ENCODE measurements around the gene KLHDC8B. TPM values are rescaled to one million over a fixed set of nuclear protein-coding genes. Genes with fewer than 3 reads are reported as not detected.

KLHDC8B gene
- total RNA-seq, 1 experiment from 2014 or later: 21.5 TPM

DNA sequence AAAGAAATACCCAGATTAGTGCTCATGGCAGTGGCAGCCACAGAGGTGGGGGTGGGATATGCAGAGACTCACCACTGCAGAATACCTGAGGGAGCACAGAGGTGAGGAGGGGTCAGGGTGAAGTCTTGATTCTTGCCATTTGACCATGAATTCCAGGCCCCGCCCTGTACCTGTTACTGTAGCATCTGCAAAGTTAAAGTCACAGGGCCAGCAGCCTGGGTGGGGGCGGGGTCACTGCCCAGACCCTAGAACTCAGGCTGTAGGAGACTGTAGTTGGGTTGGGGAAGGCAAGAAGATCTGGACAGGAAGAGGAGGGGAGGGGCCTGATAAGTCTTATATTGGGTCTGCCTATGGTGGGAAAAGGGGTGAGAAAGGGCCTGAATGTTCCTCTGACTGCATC lies 19.8 kb upstream of the KLHDC8B start (continued):
- TF ChIP-seq, protein P1, sequence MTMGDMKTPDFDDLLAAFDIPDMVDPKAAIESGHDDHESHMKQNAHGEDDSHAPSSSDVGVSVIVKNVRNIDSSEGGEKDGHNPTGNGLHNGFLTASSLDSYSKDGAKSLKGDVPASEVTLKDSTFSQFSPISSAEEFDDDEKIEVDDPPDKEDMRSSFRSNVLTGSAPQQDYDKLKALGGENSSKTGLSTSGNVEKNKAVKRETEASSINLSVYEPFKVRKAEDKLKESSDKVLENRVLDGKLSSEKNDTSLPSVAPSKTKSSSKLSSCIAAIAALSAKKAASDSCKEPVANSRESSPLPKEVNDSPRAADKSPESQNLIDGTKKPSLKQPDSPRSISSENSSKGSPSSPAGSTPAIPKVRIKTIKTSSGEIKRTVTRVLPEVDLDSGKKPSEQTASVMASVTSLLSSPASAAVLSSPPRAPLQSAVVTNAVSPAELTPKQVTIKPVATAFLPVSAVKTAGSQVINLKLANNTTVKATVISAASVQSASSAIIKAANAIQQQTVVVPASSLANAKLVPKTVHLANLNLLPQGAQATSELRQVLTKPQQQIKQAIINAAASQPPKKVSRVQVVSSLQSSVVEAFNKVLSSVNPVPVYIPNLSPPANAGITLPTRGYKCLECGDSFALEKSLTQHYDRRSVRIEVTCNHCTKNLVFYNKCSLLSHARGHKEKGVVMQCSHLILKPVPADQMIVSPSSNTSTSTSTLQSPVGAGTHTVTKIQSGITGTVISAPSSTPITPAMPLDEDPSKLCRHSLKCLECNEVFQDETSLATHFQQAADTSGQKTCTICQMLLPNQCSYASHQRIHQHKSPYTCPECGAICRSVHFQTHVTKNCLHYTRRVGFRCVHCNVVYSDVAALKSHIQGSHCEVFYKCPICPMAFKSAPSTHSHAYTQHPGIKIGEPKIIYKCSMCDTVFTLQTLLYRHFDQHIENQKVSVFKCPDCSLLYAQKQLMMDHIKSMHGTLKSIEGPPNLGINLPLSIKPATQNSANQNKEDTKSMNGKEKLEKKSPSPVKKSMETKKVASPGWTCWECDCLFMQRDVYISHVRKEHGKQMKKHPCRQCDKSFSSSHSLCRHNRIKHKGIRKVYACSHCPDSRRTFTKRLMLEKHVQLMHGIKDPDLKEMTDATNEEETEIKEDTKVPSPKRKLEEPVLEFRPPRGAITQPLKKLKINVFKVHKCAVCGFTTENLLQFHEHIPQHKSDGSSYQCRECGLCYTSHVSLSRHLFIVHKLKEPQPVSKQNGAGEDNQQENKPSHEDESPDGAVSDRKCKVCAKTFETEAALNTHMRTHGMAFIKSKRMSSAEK (CRISPR knock-in tag; IDR thresholded peaks at IDR 0.05; ENCODE audit: borderline replicate concordance): no peak
- TF ChIP-seq ZNF317 (CRISPR knock-in tag; IDR thresholded peaks at IDR 0.05; ENCODE audit: borderline replicate concordance, low read depth) (no peak), OVOL2 (CRISPR knock-in tag; IDR thresholded peaks at IDR 0.05; ENCODE audit: borderline replicate concordance) (no peak), RORB (CRISPR knock-in tag; IDR thresholded peaks at IDR 0.05) (no peak), ZNF232 (CRISPR knock-in tag; IDR thresholded peaks at IDR 0.05) (no peak), SOX15 (CRISPR knock-in tag; IDR thresholded peaks at IDR 0.05) (no peak), TP53 (CRISPR knock-in tag; IDR thresholded peaks at IDR 0.05) (no peak), NR3C1 (CRISPR knock-in tag; conservative IDR thresholded peaks at IDR 0.05; ENCODE audit: low read depth) (no peak), MYBL2 (CRISPR knock-in tag; IDR thresholded peaks at IDR 0.05) (no peak), IRF2 (CRISPR knock-in tag; IDR thresholded peaks at IDR 0.05; ENCODE audit: borderline replicate concordance, low read depth) (no peak)
- TF ChIP-seq, protein P2, sequence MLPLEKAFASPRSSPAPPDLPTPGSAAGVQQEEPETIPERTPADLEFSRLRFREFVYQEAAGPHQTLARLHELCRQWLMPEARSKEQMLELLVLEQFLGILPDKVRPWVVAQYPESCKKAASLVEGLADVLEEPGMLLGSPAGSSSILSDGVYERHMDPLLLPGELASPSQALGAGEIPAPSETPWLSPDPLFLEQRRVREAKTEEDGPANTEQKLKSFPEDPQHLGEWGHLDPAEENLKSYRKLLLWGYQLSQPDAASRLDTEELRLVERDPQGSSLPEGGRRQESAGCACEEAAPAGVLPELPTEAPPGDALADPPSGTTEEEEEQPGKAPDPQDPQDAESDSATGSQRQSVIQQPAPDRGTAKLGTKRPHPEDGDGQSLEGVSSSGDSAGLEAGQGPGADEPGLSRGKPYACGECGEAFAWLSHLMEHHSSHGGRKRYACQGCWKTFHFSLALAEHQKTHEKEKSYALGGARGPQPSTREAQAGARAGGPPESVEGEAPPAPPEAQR (CRISPR knock-in tag; IDR thresholded peaks at IDR 0.05): no peak

- no peak overlapping the region for H3K27ac Mint-ChIP-seq
- ATAC-seq (no peak), DNase-seq (ENCODE audit: low spot score) (no peak)
- ChIA-PET CTCF (interaction anchor here (0.5 to 0.9 kb wide), 2 partner anchors 18 to 519 kb away, joined by 3 to 5 read pairs; partner anchors contain the start of gene KLHDC8B), POLR2A (no interaction called here)
- peaks cover 53% of the 10 kb centered on the region for H3K27me3 Mint-ChIP-seq (ENCODE audit: low read depth)
- H3K36me3 Mint-ChIP-seq: no peaks in the 10 kb centered on the region
- no peak overlapping the region for H3K4me3 Mint-ChIP-seq
- H3K4me1 Mint-ChIP-seq: peaks cover 4% of the 10 kb centered on the region; the same call in 1 of the 2 replicates
- H3K9me3 Mint-ChIP-seq: no peaks in the 10 kb centered on the region
- TF ChIP-seq, protein P3, sequence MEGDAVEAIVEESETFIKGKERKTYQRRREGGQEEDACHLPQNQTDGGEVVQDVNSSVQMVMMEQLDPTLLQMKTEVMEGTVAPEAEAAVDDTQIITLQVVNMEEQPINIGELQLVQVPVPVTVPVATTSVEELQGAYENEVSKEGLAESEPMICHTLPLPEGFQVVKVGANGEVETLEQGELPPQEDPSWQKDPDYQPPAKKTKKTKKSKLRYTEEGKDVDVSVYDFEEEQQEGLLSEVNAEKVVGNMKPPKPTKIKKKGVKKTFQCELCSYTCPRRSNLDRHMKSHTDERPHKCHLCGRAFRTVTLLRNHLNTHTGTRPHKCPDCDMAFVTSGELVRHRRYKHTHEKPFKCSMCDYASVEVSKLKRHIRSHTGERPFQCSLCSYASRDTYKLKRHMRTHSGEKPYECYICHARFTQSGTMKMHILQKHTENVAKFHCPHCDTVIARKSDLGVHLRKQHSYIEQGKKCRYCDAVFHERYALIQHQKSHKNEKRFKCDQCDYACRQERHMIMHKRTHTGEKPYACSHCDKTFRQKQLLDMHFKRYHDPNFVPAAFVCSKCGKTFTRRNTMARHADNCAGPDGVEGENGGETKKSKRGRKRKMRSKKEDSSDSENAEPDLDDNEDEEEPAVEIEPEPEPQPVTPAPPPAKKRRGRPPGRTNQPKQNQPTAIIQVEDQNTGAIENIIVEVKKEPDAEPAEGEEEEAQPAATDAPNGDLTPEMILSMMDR (IDR thresholded peaks at IDR 0.05): no peak
- TF ChIP-seq MXD4 (CRISPR knock-in tag; IDR thresholded peaks at IDR 0.05; ENCODE audit: borderline replicate concordance) (no peak), GRHL2 (CRISPR knock-in tag; IDR thresholded peaks at IDR 0.05; ENCODE audit: insufficient replicate concordance, severe bottlenecking) (no peak), ZNF416 (CRISPR knock-in tag; IDR thresholded peaks at IDR 0.05) (no peak), NR3C1 (CRISPR knock-in tag; conservative IDR thresholded peaks at IDR 0.05; ENCODE audit: low read depth) (no peak), PRRX2 (CRISPR knock-in tag; IDR thresholded peaks at IDR 0.05) (no peak), NFATC4 (CRISPR knock-in tag; IDR thresholded peaks at IDR 0.05) (no peak), ETV6 (CRISPR knock-in tag; IDR thresholded peaks at IDR 0.05) (no peak)
- TF ChIP-seq, protein P4, sequence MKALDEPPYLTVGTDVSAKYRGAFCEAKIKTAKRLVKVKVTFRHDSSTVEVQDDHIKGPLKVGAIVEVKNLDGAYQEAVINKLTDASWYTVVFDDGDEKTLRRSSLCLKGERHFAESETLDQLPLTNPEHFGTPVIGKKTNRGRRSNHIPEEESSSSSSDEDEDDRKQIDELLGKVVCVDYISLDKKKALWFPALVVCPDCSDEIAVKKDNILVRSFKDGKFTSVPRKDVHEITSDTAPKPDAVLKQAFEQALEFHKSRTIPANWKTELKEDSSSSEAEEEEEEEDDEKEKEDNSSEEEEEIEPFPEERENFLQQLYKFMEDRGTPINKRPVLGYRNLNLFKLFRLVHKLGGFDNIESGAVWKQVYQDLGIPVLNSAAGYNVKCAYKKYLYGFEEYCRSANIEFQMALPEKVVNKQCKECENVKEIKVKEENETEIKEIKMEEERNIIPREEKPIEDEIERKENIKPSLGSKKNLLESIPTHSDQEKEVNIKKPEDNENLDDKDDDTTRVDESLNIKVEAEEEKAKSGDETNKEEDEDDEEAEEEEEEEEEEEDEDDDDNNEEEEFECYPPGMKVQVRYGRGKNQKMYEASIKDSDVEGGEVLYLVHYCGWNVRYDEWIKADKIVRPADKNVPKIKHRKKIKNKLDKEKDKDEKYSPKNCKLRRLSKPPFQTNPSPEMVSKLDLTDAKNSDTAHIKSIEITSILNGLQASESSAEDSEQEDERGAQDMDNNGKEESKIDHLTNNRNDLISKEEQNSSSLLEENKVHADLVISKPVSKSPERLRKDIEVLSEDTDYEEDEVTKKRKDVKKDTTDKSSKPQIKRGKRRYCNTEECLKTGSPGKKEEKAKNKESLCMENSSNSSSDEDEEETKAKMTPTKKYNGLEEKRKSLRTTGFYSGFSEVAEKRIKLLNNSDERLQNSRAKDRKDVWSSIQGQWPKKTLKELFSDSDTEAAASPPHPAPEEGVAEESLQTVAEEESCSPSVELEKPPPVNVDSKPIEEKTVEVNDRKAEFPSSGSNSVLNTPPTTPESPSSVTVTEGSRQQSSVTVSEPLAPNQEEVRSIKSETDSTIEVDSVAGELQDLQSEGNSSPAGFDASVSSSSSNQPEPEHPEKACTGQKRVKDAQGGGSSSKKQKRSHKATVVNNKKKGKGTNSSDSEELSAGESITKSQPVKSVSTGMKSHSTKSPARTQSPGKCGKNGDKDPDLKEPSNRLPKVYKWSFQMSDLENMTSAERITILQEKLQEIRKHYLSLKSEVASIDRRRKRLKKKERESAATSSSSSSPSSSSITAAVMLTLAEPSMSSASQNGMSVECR (CRISPR knock-in tag; IDR thresholded peaks at IDR 0.05; ENCODE audit: borderline replicate concordance): no peak
- TF ChIP-seq, protein P5, sequence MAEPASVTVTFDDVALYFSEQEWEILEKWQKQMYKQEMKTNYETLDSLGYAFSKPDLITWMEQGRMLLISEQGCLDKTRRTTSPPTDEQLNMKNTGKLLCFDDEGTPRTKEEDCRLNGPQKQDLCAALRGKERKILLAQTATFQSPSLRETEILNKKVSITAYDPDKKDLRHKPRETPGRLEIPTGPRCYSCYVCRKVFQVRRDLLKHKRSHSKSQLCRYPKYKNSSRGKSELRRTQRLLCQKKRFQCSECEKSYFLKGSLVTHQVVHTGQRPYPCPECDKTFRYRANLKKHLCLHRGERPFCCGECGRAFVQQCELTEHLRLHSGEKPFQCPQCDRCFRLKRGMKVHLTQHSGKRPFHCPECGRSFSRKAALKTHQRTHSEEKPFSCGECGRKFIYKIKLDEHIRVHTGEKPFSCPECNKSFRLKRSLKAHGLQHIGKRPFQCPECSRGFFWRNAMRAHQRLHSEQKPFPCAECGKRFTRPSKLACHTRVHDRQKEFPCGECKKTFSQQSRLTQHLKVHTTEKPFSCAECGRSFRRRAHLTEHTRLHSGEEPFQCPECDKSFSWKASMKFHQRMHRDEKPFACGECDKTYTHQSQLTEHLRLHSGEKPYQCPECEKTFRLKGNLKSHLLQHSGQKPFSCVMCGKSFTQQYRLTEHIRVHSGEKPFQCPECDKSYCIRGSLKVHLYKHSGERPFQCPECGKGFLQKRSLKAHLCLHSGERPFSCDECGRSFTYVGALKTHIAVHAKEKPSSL (CRISPR knock-in tag; conservative IDR thresholded peaks at IDR 0.05): no peak
Observed at GRCh38 chr3:49153349-49153912, 18.0 kb upstream of the KLHDC8B start.
